DLD1 (cell line): Measurements from ENCODE around the gene ADAMTS4.

Experiments
- in situ Hi-C: cut with HindIII; loops from 2 replicates; pipeline ENCODE4 v1.10.0; 2017; ENCODE audit warnings: low sequenced_read_pairs

The ADAMTS4 gene

GRCh38 chr1:161174911-161175310, 23.9 kb downstream of the ADAMTS4 start:
- in situ Hi-C loops = no loop called here

- in situ Hi-C loops = no loop called here
Observed at GRCh38 chr1:161173711-161174110, 25.1 kb downstream of the ADAMTS4 start.

GRCh38 chr1:161172776-161173376, 26.0 kb downstream of the ADAMTS4 start:
- in situ Hi-C loops = no loop called here

GRCh38 chr1:161172349-161172748, 26.5 kb downstream of the ADAMTS4 start:
- in situ Hi-C loops = no loop called here

GRCh38 chr1:161171696-161172095, 27.2 kb downstream of the ADAMTS4 start:
- in situ Hi-C loops = no loop called here

- in situ Hi-C loops = no loop called here
Observed at GRCh38 chr1:161171191-161171590, 27.7 kb downstream of the ADAMTS4 start.

GRCh38 chr1:161168906-161169305, 29.9 kb downstream of the ADAMTS4 start:
- in situ Hi-C loops = no loop called here

GRCh38 chr1:161166669-161167548, 31.9 kb downstream of the ADAMTS4 start:
- in situ Hi-C loops = no loop called here

- in situ Hi-C loops = no loop called here
Observed at GRCh38 chr1:161165742-161166668, 32.8 kb downstream of the ADAMTS4 start, which contains the start of gene PPOX. Gene PPOX, plus strand, starts transcription at chr1:161166426. Its CDS starts 422 bp downstream, at chr1:161166848.

- in situ Hi-C loops = no loop called here
Observed at GRCh38 chr1:161164901-161165610, 33.8 kb downstream of the ADAMTS4 start.

GRCh38 chr1:161163793-161164192, 35.1 kb downstream of the ADAMTS4 start:
- in situ Hi-C loops = no loop called here

GRCh38 chr1:161162806-161163205, 36.0 kb downstream of the ADAMTS4 start:
- in situ Hi-C loops = no loop called here

GRCh38 chr1:161162052-161162451, 36.8 kb downstream of the ADAMTS4 start:
- in situ Hi-C loops = no loop called here

GRCh38 chr1:161161652-161162051, 37.2 kb downstream of the ADAMTS4 start:
- in situ Hi-C loops = no loop called here

GRCh38 chr1:161160671-161161145, 38.1 kb downstream of the ADAMTS4 start:
- in situ Hi-C loops = no loop called here

GRCh38 chr1:161159913-161160243, 39.0 kb downstream of the ADAMTS4 start:
- in situ Hi-C loops = no loop called here

GRCh38 chr1:161159087-161159912, 39.6 kb downstream of the ADAMTS4 start, which contains the start of gene USP21:
Gene USP21, plus strand, starts transcription at chr1:161159500. Its CDS starts 1,141 bp downstream, at chr1:161160641.
- in situ Hi-C loops = no loop called here

- in situ Hi-C loops = no loop called here
Observed at GRCh38 chr1:161158316-161159010, 40.4 kb downstream of the ADAMTS4 start.

GRCh38 chr1:161157867-161158266, 41.0 kb downstream of the ADAMTS4 start:
- in situ Hi-C loops = no loop called here
